ENCODE measurements around the gene PCDH12. TPM values are rescaled to one million over a fixed set of nuclear protein-coding genes. Genes with fewer than 3 reads are reported as not detected.

Gene PCDH12
- polyA plus RNA-seq, 1 donor from 2014 or later = not detected

DNA sequence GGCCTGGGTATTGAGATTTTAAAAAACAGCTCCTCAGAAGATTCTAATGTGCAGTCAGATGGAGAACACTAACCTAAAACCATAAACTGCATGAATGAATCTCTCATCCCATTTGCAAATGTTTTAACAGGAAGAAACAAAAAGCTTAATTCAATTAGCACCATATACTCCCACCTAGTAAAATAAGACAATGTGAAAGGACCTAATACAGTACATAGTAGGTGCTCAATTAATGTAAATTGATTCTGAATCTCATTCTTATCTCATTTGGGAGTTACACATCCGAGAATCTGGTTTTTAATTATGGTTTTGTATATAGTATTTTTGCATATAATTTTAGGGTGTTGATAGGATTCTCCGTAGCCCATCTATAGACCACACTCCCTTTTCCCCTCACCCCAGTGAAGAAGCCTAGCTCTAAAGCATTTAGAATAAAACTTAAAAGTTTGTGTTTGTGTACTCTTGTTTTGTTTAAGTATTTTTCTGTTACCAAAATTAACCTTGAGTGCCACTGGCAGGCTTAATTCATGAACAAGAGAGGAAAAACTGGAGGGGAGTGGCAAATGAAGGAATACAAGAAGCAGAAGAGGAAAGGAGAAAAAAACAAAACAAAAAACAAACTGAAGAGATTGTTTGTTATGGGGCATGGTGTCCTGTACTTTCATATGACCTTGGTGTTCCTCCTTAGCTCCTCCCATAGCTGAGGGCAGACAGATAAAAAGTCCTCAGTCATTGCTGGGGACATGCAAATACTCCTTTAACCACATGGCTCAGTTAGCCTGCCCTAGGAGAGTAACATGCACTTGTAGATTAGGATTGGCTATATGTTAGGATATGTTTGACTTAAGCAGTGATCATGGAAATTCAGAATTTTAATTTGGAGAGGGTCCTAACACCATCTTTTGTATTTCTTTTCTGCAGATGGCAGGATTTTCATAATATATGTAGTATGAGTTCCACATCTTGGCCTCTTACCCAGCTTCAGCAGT lies 12.1 kb upstream of the PCDH12 start:
- Histone ChIP-seq H3K79me2 (replicated peaks; ENCODE audit: insufficient read depth, low read length) (peaks cover 16% of the 10 kb centered on the region), H2AFZ (ENCODE audit: low read depth, low read length) (peak overlapping the region; percentile 85), H3K9ac (ENCODE audit: low read length) (peak overlapping the region; percentile 91), H3F3A (ENCODE audit: insufficient read depth, low read length, poor library complexity, severe bottlenecking) (no peaks in the 10 kb centered on the region), H3K4me3 (ENCODE audit: low read length) (peak overlapping the region; percentile 92), H3K9me2 (ENCODE audit: insufficient read depth, low read length) (no peaks in the 10 kb centered on the region), H3K9me3 (ENCODE audit: low read length) (no peaks in the 10 kb centered on the region), H3K4me2 (ENCODE audit: low read length) (peak overlapping the region; percentile 77), H3K27me3 (ENCODE audit: insufficient read depth, low read depth, low read length) (no peaks in the 10 kb centered on the region), H3K27ac (ENCODE audit: low read length) (peak overlapping the region; percentile 87), H3K36me3 (ENCODE audit: insufficient read depth, low read length) (no peaks in the 10 kb centered on the region), H4K20me1 (ENCODE audit: insufficient read depth) (no peaks in the 10 kb centered on the region)
- TF ChIP-seq, protein P1, sequence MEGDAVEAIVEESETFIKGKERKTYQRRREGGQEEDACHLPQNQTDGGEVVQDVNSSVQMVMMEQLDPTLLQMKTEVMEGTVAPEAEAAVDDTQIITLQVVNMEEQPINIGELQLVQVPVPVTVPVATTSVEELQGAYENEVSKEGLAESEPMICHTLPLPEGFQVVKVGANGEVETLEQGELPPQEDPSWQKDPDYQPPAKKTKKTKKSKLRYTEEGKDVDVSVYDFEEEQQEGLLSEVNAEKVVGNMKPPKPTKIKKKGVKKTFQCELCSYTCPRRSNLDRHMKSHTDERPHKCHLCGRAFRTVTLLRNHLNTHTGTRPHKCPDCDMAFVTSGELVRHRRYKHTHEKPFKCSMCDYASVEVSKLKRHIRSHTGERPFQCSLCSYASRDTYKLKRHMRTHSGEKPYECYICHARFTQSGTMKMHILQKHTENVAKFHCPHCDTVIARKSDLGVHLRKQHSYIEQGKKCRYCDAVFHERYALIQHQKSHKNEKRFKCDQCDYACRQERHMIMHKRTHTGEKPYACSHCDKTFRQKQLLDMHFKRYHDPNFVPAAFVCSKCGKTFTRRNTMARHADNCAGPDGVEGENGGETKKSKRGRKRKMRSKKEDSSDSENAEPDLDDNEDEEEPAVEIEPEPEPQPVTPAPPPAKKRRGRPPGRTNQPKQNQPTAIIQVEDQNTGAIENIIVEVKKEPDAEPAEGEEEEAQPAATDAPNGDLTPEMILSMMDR (IDR thresholded peaks at IDR 0.05; ENCODE audit: poor library complexity, severe bottlenecking) = no peak
- TF ChIP-seq SMC3 (conservative IDR thresholded peaks at IDR 0.05; ENCODE audit: poor library complexity) (no peak), RAD21 (conservative IDR thresholded peaks at IDR 0.05) (no peak), TAF1 (IDR thresholded peaks at IDR 0.05; ENCODE audit: low read depth) (no peak), MXI1 (conservative IDR thresholded peaks at IDR 0.05; ENCODE audit: poor library complexity, severe bottlenecking) (no peak), EZH2 (IDR thresholded peaks at IDR 0.05; ENCODE audit: borderline replicate concordance, insufficient read depth, low read length, poor library complexity, severe bottlenecking) (no peak), EP300 (conservative IDR thresholded peaks at IDR 0.05; ENCODE audit: poor library complexity, severe bottlenecking) (no peak), POLR2AphosphoS5 (IDR thresholded peaks at IDR 0.05) (no peak)

DNA sequence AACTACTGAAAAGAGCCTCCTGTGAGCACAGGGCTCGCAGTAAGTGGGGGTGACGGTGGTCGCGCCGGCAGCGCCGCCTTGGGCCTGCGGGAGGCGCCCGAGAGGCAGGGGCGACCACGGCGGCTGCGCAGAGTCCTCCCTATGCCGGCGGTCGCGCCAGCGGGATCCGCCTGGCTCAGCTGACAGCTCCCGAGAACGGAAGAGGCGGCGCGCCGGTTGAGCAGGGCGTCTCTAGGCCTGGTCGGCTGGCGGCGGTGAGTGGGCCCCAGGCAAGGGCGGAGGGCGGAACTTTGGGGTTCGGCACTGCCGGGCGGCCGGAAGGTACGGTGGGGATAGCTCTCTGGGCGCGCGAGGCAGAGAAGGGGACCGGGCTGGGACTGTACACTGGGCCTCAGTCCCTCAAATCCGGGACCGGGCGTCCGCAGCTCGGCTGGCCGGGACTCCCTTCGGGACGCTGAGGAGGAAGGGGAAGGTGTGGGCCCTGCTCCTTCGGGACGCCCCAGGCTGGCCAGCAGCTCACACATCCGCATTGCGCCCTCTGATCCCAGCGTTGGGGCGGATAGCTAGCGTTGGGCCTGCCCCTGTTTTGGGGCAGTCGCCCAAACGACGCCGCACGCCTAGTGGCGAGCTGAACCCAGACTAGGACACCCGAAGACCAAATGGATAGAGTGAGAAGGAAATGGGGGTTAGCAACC lies 11.1 kb upstream of the PCDH12 start, which contains the start of gene RNF14:
Gene RNF14 (plus strand): TSS at position 192 of the 695 bp plus-strand sequence. CDS start 4,484 bp downstream, outside the sequence.
- no peaks in the 10 kb centered on the region for H4K20me1 ChIP-seq (ENCODE audit: insufficient read depth)
- no peaks in the 10 kb centered on the region for H3K27me3 ChIP-seq (ENCODE audit: insufficient read depth, low read depth, low read length)
- H3K9me2 ChIP-seq (ENCODE audit: insufficient read depth, low read length) = no peaks in the 10 kb centered on the region
- H3K9me3 ChIP-seq (ENCODE audit: low read length) = no peaks in the 10 kb centered on the region
- H3K36me3 ChIP-seq (ENCODE audit: insufficient read depth, low read length) = no peaks in the 10 kb centered on the region
- H3K4me3 ChIP-seq (ENCODE audit: low read length) = peak within 1 kb of the TSS; percentile 92
- peak within 1 kb of the TSS; percentile 77 for H3K4me2 ChIP-seq (ENCODE audit: low read length)
- H3F3A ChIP-seq (ENCODE audit: insufficient read depth, low read length, poor library complexity, severe bottlenecking) = peaks cover 2% of the 10 kb centered on the region
- peak within 1 kb of the TSS; percentile 91 for H3K9ac ChIP-seq (ENCODE audit: low read length)
- H2AFZ ChIP-seq (ENCODE audit: low read depth, low read length) = peak within 1 kb of the TSS; percentile 85
- H3K27ac ChIP-seq (ENCODE audit: low read length) = peak within 1 kb of the TSS; percentile 87
- TF ChIP-seq SMC3 (conservative IDR thresholded peaks at IDR 0.05; ENCODE audit: poor library complexity) (peak; percentile 77), MXI1 (conservative IDR thresholded peaks at IDR 0.05; ENCODE audit: poor library complexity, severe bottlenecking) (peak; percentile 79), RAD21 (conservative IDR thresholded peaks at IDR 0.05) (peak; percentile 57), EZH2 (IDR thresholded peaks at IDR 0.05; ENCODE audit: borderline replicate concordance, insufficient read depth, low read length, poor library complexity, severe bottlenecking) (no peak), EP300 (conservative IDR thresholded peaks at IDR 0.05; ENCODE audit: poor library complexity, severe bottlenecking) (peak; percentile 38), TAF1 (IDR thresholded peaks at IDR 0.05; ENCODE audit: low read depth) (peak; percentile 13), POLR2AphosphoS5 (IDR thresholded peaks at IDR 0.05) (peak; percentile 96)
- TF ChIP-seq, protein P2, sequence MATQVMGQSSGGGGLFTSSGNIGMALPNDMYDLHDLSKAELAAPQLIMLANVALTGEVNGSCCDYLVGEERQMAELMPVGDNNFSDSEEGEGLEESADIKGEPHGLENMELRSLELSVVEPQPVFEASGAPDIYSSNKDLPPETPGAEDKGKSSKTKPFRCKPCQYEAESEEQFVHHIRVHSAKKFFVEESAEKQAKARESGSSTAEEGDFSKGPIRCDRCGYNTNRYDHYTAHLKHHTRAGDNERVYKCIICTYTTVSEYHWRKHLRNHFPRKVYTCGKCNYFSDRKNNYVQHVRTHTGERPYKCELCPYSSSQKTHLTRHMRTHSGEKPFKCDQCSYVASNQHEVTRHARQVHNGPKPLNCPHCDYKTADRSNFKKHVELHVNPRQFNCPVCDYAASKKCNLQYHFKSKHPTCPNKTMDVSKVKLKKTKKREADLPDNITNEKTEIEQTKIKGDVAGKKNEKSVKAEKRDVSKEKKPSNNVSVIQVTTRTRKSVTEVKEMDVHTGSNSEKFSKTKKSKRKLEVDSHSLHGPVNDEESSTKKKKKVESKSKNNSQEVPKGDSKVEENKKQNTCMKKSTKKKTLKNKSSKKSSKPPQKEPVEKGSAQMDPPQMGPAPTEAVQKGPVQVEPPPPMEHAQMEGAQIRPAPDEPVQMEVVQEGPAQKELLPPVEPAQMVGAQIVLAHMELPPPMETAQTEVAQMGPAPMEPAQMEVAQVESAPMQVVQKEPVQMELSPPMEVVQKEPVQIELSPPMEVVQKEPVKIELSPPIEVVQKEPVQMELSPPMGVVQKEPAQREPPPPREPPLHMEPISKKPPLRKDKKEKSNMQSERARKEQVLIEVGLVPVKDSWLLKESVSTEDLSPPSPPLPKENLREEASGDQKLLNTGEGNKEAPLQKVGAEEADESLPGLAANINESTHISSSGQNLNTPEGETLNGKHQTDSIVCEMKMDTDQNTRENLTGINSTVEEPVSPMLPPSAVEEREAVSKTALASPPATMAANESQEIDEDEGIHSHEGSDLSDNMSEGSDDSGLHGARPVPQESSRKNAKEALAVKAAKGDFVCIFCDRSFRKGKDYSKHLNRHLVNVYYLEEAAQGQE (IDR thresholded peaks at IDR 0.05; ENCODE audit: borderline replicate concordance) = peak; percentile 77
- TF ChIP-seq, protein P1 (IDR thresholded peaks at IDR 0.05; ENCODE audit: poor library complexity, severe bottlenecking) = peak; percentile 99
- peaks cover 16% of the 10 kb centered on the region for H3K79me2 ChIP-seq (replicated peaks; ENCODE audit: insufficient read depth, low read length)

All from neural cell (in vitro differentiated cells).